Mammary epithelial cell (primary cell): ENCODE measurements around the gene CCDC177.

Experiments
- CTCF ChIP-seq, 2 donors: IDR thresholded peaks in 1 of 2; conservative IDR thresholded peaks in 1 of 2; 2 replicates each; pipeline ENCODE4 v1.5.1; 2011 to 2012; ENCODE audit warnings: inconsistent platforms in 2 of 2, low read length in 2 of 2, mild to moderate bottlenecking in 2 of 2, control low read depth in 1 of 2, low read depth in 1 of 2; ENCODE audit not compliant: insufficient read depth in 1 of 2; ENCODE audit errors: extremely low read depth in 1 of 2
- EZH2 ChIP-seq: IDR thresholded peaks from 2 replicates; pipeline ENCODE4 v1.6.1; 2012; ENCODE audit warnings: low read length, inconsistent platforms, borderline replicate concordance

DNA sequence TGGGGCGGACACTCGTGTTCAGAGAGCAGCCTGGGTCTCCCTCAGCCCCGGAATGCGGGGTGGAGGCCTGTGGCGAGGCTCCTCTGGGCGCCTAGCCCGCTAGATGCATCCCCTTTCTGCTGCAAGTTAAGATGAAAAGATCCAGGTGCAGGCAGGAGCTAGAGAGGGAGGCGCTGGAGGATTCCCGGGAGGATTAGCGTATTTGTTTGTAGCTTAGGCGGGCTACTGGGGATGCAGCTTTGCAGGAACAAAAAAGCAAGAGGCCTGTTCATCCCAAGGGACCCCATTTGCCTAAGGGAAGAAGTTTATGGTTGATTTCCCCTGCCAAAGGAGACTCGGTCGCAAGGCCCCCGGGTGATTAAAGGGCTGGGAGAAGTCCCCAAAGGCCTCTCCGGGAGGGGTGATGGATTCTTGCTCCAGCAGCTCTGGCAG is 824 bp downstream of the CCDC177 start:
- TF ChIP-seq CTCF (conservative IDR thresholded peaks at IDR 0.05 in 1 of 2, IDR thresholded peaks at IDR 0.05 in 1 of 2; ENCODE audit: extremely low read depth in 1 of 2, insufficient read depth in 1 of 2, low read depth in 1 of 2, low read length in 2 of 2) (no peak), EZH2 (peak; percentile 55)
